Astrocyte (in vitro differentiated cells and primary cell): ENCODE results near the gene HBG2.

Experiments
- EZH2 ChIP-seq: IDR thresholded peaks from 2 replicates; pipeline ENCODE4 v1.6.1; 2012; ENCODE audit warnings: mild to moderate bottlenecking, low read length, inconsistent platforms; ENCODE audit not compliant: insufficient read depth
- TF ChIP-seq, protein P1 (sequence below): IDR thresholded peaks from 2 replicates; pipeline ENCODE4 v1.5.1; 2011; ENCODE audit warnings: low read depth, mild to moderate bottlenecking, inconsistent platforms, low read length, moderate library complexity; ENCODE audit not compliant: insufficient read depth

DNA sequence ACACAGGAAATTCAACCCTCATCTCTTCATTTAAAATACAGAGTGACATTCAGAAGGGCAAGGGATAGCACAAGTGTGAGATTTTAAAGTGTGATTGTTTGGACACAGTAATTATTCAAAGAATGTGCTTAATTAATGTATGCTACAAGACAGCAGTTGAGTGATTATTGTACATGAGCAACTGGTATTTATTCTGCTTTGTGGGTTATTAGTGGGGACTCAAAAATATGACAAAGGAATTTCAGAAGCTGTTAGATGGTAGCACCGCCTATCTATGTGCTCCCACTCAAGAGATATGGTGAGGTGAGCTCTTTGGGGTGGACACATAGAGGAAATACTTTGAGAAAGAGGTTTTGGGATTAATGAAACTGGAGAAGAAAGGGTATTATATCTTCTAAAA lies 14.5 kb downstream of the HBG2 start:
- TF ChIP-seq EZH2, result no peak
- TF ChIP-seq, protein P1, sequence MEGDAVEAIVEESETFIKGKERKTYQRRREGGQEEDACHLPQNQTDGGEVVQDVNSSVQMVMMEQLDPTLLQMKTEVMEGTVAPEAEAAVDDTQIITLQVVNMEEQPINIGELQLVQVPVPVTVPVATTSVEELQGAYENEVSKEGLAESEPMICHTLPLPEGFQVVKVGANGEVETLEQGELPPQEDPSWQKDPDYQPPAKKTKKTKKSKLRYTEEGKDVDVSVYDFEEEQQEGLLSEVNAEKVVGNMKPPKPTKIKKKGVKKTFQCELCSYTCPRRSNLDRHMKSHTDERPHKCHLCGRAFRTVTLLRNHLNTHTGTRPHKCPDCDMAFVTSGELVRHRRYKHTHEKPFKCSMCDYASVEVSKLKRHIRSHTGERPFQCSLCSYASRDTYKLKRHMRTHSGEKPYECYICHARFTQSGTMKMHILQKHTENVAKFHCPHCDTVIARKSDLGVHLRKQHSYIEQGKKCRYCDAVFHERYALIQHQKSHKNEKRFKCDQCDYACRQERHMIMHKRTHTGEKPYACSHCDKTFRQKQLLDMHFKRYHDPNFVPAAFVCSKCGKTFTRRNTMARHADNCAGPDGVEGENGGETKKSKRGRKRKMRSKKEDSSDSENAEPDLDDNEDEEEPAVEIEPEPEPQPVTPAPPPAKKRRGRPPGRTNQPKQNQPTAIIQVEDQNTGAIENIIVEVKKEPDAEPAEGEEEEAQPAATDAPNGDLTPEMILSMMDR, result no peak
